Immature natural killer cell (primary cell): ENCODE measurements around the gene IGFBP7. TPM values are rescaled to one million over a fixed set of nuclear protein-coding genes. Genes with fewer than 3 reads are reported as not detected.
A peak's percentile ranks its signal among the peaks of the same experiment; 100 is the strongest.

Source experiments
- DNase-seq, 3 donors: peaks; one replicate each; pipeline ENCODE4 v3.0.0; 2022; ENCODE audit warnings: mixed read lengths in 1 of 3
- H3K27ac Mint-ChIP-seq, 6 donors: one replicate each; pipeline ENCODE4 v1.8.0; 2020; ENCODE audit warnings: mixed read lengths in 6 of 6, mild to moderate bottlenecking in 5 of 6, inconsistent platforms in 4 of 6, moderate library complexity in 3 of 6
- H3K27me3 Mint-ChIP-seq, 3 donors: one replicate each; pipeline ENCODE4 v1.8.0; 2020 to 2021; ENCODE audit warnings: low read depth in 3 of 3, mild to moderate bottlenecking in 3 of 3, mixed read lengths in 3 of 3, moderate library complexity in 3 of 3, inconsistent platforms in 1 of 3
- H3K36me3 Mint-ChIP-seq, 3 donors: one replicate each; pipeline ENCODE4 v1.8.0; 2020; ENCODE audit warnings: mixed read lengths in 3 of 3, inconsistent platforms in 2 of 3, mild to moderate bottlenecking in 2 of 3
- H3K4me1 Mint-ChIP-seq, 2 donors: one replicate each; pipeline ENCODE4 v1.8.0; 2020; ENCODE audit warnings: inconsistent platforms in 2 of 2, mild to moderate bottlenecking in 2 of 2, mixed read lengths in 2 of 2, moderate library complexity in 1 of 2
- H3K4me3 Mint-ChIP-seq, 5 donors: one replicate each; pipeline ENCODE4 v1.8.0; 2020; ENCODE audit warnings: mild to moderate bottlenecking in 5 of 5, mixed read lengths in 5 of 5, inconsistent platforms in 3 of 5, moderate library complexity in 3 of 5
- H3K9me3 Mint-ChIP-seq, 6 donors: one replicate each; pipeline ENCODE4 v1.8.0; 2020; ENCODE audit warnings: mild to moderate bottlenecking in 6 of 6, mixed read lengths in 6 of 6, inconsistent platforms in 4 of 6, moderate library complexity in 3 of 6
- polyA plus RNA-seq, 3 donors: library from polyadenylated mRNA; unstranded; fragments of 300-500 nt; fragmentation: Illumina TruSeq; gene quantifications; one replicate each; pipeline ENCODE4 v1.2.3, GENCODE V29; 2021

IGFBP7 gene, protein sequence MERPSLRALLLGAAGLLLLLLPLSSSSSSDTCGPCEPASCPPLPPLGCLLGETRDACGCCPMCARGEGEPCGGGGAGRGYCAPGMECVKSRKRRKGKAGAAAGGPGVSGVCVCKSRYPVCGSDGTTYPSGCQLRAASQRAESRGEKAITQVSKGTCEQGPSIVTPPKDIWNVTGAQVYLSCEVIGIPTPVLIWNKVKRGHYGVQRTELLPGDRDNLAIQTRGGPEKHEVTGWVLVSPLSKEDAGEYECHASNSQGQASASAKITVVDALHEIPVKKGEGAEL
- 100 to 1,000 TPM; 192 to 270 (median 246) TPM for polyA plus RNA-seq

DNA sequence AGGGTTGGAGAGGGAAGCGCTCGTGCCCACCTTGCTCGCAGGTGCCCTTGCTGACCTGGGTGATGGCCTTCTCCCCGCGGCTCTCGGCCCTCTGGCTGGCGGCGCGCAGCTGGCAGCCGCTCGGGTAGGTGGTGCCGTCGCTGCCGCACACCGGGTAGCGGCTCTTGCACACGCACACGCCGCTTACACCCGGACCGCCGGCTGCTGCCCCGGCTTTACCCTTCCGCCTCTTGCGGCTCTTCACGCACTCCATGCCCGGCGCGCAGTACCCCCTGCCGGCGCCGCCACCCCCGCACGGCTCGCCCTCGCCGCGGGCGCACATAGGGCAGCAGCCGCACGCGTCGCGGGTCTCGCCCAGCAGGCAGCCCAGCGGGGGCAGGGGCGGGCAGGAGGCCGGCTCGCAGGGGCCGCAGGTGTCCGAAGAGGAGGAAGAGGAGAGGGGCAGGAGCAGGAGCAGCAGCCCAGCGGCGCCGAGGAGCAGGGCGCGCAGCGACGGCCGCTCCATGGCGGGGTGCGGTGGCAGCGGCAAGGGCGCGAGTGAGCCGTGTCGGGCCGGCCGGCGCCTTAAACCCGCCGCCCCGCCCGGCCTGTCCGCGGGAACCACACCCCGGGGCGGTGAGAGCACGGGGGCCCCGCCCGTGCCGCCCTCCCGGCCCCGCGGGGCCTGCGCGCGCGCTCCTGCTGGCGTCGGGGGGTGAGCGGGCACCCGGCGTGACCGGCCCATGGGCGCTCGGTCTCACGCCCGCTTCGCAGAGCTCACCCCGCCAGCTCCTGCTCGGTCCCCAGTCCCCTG is at the start of gene IGFBP7:
TSS of gene IGFBP7 (minus strand) at position 539 of the 793 bp plus-strand sequence. CDS start at position 505, 34 bp downstream.
- H3K4me1 Mint-ChIP-seq, result peaks cover 76 to 87% of the 10 kb centered on the region in 2 donors
- peak within 1 kb of the TSS; percentile 92 to 97 (median 95) for H3K4me3 Mint-ChIP-seq
- no peaks in the 10 kb centered on the region for H3K36me3 Mint-ChIP-seq
- no peaks in the 10 kb centered on the region for H3K9me3 Mint-ChIP-seq
- peak; percentile 58 to 61 (median 61) for DNase-seq
- H3K27me3 Mint-ChIP-seq, result peaks cover 6 to 16% (median 10%) of the 10 kb centered on the region in 3 donors
- peak within 1 kb of the TSS; percentile 84 to 93 (median 92) for H3K27ac Mint-ChIP-seq

- Mint-ChIP-seq H3K4me3 (no peak overlapping the region), H3K9me3 (no peaks in the 10 kb centered on the region), H3K27ac (peak overlapping the region in 4 of 6 donors; percentile 33 to 77 (median 45)), H3K4me1 (peaks cover 78 to 92% of the 10 kb centered on the region in 2 donors), H3K27me3 (peaks cover 0 to 9% (median 6%) of the 10 kb centered on the region in 3 donors), H3K36me3 (peaks cover 0 to 12% (median 0%) of the 10 kb centered on the region in 3 donors)
- DNase-seq, result no peak
Measured at GRCh38 chr4:57159866-57160265, 49.7 kb upstream of the IGFBP7 start.

GRCh38 chr4:57158762-57159161 is 48.6 kb upstream of the IGFBP7 start:
- Mint-ChIP-seq H3K4me3 (no peak overlapping the region), H3K4me1 (peaks cover 83 to 92% of the 10 kb centered on the region in 2 donors), H3K9me3 (no peaks in the 10 kb centered on the region), H3K36me3 (peaks cover 0 to 13% (median 0%) of the 10 kb centered on the region in 3 donors), H3K27ac (peak overlapping the region in 3 of 6 donors; percentile 30 to 75 (median 51)), H3K27me3 (peaks cover 0 to 7% (median 2%) of the 10 kb centered on the region in 3 donors)
- no peak for DNase-seq

- Mint-ChIP-seq H3K4me3 (peak overlapping the region in 1 of 5 donors; percentile 22), H3K27ac (peak overlapping the region in 3 of 6 donors; percentile 75 to 88 (median 83))
Measured at GRCh38 chr4:57158221-57158620, 48.0 kb upstream of the IGFBP7 start.

GRCh38 chr4:57157596-57158137 is 47.5 kb upstream of the IGFBP7 start:
- Mint-ChIP-seq H3K4me3 (peak overlapping the region; percentile 44 to 85 (median 82)), H3K36me3 (peaks cover 0 to 13% (median 0%) of the 10 kb centered on the region in 3 donors), H3K9me3 (no peaks in the 10 kb centered on the region), H3K27me3 (peaks cover 0 to 10% (median 2%) of the 10 kb centered on the region in 3 donors), H3K27ac (peak overlapping the region; percentile 75 to 92 (median 86)), H3K4me1 (peaks cover 79 to 88% of the 10 kb centered on the region in 2 donors)
- DNase-seq, result no peak

More at GRCh38 chr4:57158221-57158620, 48.0 kb upstream of the IGFBP7 start:
- DNase-seq, result no peak
- Mint-ChIP-seq H3K36me3 (peaks cover 0 to 13% (median 0%) of the 10 kb centered on the region in 3 donors), H3K27me3 (peaks cover 0 to 10% (median 2%) of the 10 kb centered on the region in 3 donors), H3K9me3 (no peaks in the 10 kb centered on the region), H3K4me1 (peaks cover 83 to 92% of the 10 kb centered on the region in 2 donors)

GRCh38 chr4:57156242-57156990 is 46.2 kb upstream of the IGFBP7 start:
- peaks cover 74 to 82% of the 10 kb centered on the region in 2 donors for H3K4me1 Mint-ChIP-seq
- DNase-seq, result peak; percentile 41 to 49 (median 46)
- H3K27me3 Mint-ChIP-seq, result peaks cover 0 to 9% (median 2%) of the 10 kb centered on the region in 3 donors
- peak overlapping the region; percentile 81 to 85 (median 82) for H3K4me3 Mint-ChIP-seq
- no peaks in the 10 kb centered on the region for H3K9me3 Mint-ChIP-seq
- peak overlapping the region; percentile 75 to 92 (median 88) for H3K27ac Mint-ChIP-seq
- H3K36me3 Mint-ChIP-seq, result peaks cover 0 to 13% (median 0%) of the 10 kb centered on the region in 3 donors

GRCh38 chr4:57154926-57155325 is 44.7 kb upstream of the IGFBP7 start:
- H3K36me3 Mint-ChIP-seq, result peaks cover 0 to 12% (median 0%) of the 10 kb centered on the region in 3 donors
- peaks cover 0 to 9% (median 2%) of the 10 kb centered on the region in 3 donors for H3K27me3 Mint-ChIP-seq

DNA sequence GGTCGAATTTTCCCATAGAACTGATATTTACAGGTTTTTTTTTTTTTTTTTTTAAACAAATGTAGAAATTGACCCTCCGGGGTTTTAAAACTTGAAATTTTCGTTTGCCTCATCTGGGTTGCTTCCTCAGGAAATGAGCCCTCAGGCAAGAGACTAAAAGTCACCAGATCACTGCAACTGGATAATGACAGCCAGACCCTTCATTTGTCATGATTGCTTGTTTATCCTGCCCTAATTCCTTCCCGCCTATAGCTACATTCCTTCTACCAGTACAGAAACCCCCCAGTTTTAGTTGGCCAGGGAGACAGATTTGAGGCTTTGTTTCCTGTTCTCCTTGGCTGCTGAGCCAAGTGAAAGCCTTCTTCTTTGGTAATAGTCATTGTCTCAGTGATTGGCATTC is 44.0 kb upstream of the IGFBP7 start:
- no peak for DNase-seq
- Mint-ChIP-seq H3K9me3 (no peaks in the 10 kb centered on the region), H3K27ac (peak overlapping the region in 3 of 6 donors; percentile 25 to 90 (median 76)), H3K27me3 (peaks cover 0 to 9% (median 2%) of the 10 kb centered on the region in 3 donors), H3K4me1 (peaks cover 54 to 60% of the 10 kb centered on the region in 2 donors), H3K4me3 (peak overlapping the region in 3 of 5 donors; percentile 24 to 74 (median 67)), H3K36me3 (peaks cover 0 to 5% (median 0%) of the 10 kb centered on the region in 3 donors)

More at GRCh38 chr4:57154926-57155325, 44.7 kb upstream of the IGFBP7 start:
- peaks cover 61 to 67% of the 10 kb centered on the region in 2 donors for H3K4me1 Mint-ChIP-seq
- H3K27ac Mint-ChIP-seq, result peak overlapping the region; percentile 37 to 90 (median 61)
- H3K4me3 Mint-ChIP-seq, result peak overlapping the region; percentile 46 to 72 (median 59)
- H3K9me3 Mint-ChIP-seq, result no peaks in the 10 kb centered on the region
- no peak for DNase-seq

- peak overlapping the region in 1 of 5 donors; percentile 31 for H3K4me3 Mint-ChIP-seq
- H3K9me3 Mint-ChIP-seq, result no peaks in the 10 kb centered on the region
- H3K4me1 Mint-ChIP-seq, result peaks cover 51% of the 10 kb centered on the region in 2 donors
- H3K36me3 Mint-ChIP-seq, result peaks cover 0 to 5% (median 0%) of the 10 kb centered on the region in 3 donors
- H3K27ac Mint-ChIP-seq, result peak overlapping the region in 4 of 6 donors; percentile 43 to 71 (median 64)
- no peak for DNase-seq
- H3K27me3 Mint-ChIP-seq, result peaks cover 1 to 9% (median 2%) of the 10 kb centered on the region in 3 donors
Measured at GRCh38 chr4:57153207-57153606, 43.0 kb upstream of the IGFBP7 start.

GRCh38 chr4:57151481-57151880 is 41.3 kb upstream of the IGFBP7 start:
- no peak overlapping the region for H3K4me3 Mint-ChIP-seq
- DNase-seq, result no peak
- peaks cover 0 to 5% (median 0%) of the 10 kb centered on the region in 3 donors for H3K36me3 Mint-ChIP-seq
- no peaks in the 10 kb centered on the region for H3K9me3 Mint-ChIP-seq
- H3K4me1 Mint-ChIP-seq, result peaks cover 44 to 46% of the 10 kb centered on the region in 2 donors
- H3K27me3 Mint-ChIP-seq, result peaks cover 2 to 9% (median 4%) of the 10 kb centered on the region in 3 donors
- no peak overlapping the region for H3K27ac Mint-ChIP-seq

- DNase-seq, result no peak
- no peaks in the 10 kb centered on the region for H3K9me3 Mint-ChIP-seq
- peaks cover 0 to under 1% (median 0%) of the 10 kb centered on the region in 3 donors for H3K36me3 Mint-ChIP-seq
- H3K27me3 Mint-ChIP-seq, result peaks cover 3 to 5% (median 4%) of the 10 kb centered on the region in 3 donors
- no peak overlapping the region for H3K4me3 Mint-ChIP-seq
- no peak overlapping the region for H3K27ac Mint-ChIP-seq
- H3K4me1 Mint-ChIP-seq, result peaks cover 34 to 37% of the 10 kb centered on the region in 2 donors
Measured at GRCh38 chr4:57149833-57150232, 39.6 kb upstream of the IGFBP7 start.

DNA sequence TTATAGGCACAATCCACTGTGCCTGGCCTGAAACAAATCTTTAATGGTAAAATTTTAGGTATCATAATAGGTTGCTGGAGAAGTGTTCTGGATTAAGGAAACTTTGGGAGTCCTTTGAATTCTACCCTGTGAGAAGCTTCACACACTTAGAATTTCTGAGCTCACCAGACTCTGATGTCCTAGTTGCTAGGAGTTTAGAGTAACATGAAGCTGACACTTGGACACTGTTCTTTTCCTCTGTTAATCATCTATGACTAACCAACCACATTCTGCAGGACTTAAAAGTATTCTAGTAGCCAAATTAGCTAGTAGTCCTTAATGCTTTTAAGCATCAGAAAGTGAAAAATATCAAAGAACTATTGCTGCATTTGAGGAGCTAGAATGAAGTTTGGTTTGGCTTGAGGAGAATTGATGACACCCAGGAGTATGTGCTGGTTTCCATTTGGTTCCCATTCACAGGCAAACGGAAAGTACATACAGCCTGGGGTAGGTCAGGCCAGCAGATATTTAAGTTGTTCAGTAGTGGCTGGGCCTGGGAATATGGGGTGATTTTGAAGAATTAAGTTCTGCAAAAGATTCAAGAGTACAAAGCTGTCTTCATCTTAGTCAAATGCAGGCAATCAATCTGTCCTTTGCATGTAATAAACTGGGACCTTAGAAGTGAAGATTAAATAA is 38.8 kb upstream of the IGFBP7 start:
- Mint-ChIP-seq H3K4me3 (no peak overlapping the region), H3K36me3 (no peaks in the 10 kb centered on the region), H3K4me1 (peaks cover 25 to 29% of the 10 kb centered on the region in 2 donors), H3K27ac (peak overlapping the region in 2 of 6 donors; percentile 33 to 74), H3K27me3 (peaks cover 3 to 5% (median 4%) of the 10 kb centered on the region in 3 donors), H3K9me3 (no peaks in the 10 kb centered on the region)
- no peak for DNase-seq
